Measurements from ENCODE around the gene IRX4.

The IRX4 gene

DNA sequence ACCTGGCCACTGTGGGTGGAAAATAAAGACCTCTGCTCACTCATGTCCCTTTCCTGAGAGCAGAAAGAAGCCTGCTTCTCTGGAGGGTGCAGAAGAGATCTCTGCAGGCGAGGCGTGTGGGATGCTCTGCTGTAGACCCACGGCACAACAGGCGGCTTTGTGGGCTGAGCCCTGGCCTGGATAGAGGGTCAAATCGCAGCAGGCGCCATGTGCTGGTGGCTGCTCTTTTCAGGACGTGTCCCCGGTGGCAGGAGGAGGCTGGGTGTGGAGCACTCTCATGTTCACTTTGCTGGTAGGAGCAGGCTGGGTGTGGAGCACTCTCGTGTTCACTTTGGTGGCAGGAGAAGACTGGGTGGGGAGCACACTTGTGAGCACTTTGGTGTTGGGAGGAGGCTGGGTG is 35.1 kb downstream of the IRX4 start:
- Histone ChIP-seq H3K4me3 (ENCODE audit: low read length, poor library complexity, severe bottlenecking) (no peak overlapping the region), H3K27me3 (ENCODE audit: insufficient read depth, low read length, poor library complexity, severe bottlenecking) (no peaks in the 10 kb centered on the region), H3K79me2 (ENCODE audit: insufficient read depth, low read length) (no peaks in the 10 kb centered on the region), H2AFZ (ENCODE audit: low read length) (no peak overlapping the region), H3K9me3 (ENCODE audit: insufficient read depth, low read depth, low read length) (no peaks in the 10 kb centered on the region), H3K9me2 (replicated peaks; ENCODE audit: low read depth, low read length) (no peaks in the 10 kb centered on the region), H3K4me2 (ENCODE audit: low read depth, low read length, poor library complexity, severe bottlenecking) (no peak overlapping the region), H3K9ac (ENCODE audit: low read depth, low read length, poor library complexity, severe bottlenecking) (no peak overlapping the region), H3F3A (ENCODE audit: low read depth) (no peaks in the 10 kb centered on the region), H4K20me1 (ENCODE audit: insufficient read depth, low read length, poor library complexity, severe bottlenecking) (no peaks in the 10 kb centered on the region), H3K36me3 (ENCODE audit: insufficient read depth, low read length) (no peaks in the 10 kb centered on the region), H3K4me1 (ENCODE audit: insufficient read depth, low read length, poor library complexity, severe bottlenecking) (no peaks in the 10 kb centered on the region)
- TF ChIP-seq, protein P1, sequence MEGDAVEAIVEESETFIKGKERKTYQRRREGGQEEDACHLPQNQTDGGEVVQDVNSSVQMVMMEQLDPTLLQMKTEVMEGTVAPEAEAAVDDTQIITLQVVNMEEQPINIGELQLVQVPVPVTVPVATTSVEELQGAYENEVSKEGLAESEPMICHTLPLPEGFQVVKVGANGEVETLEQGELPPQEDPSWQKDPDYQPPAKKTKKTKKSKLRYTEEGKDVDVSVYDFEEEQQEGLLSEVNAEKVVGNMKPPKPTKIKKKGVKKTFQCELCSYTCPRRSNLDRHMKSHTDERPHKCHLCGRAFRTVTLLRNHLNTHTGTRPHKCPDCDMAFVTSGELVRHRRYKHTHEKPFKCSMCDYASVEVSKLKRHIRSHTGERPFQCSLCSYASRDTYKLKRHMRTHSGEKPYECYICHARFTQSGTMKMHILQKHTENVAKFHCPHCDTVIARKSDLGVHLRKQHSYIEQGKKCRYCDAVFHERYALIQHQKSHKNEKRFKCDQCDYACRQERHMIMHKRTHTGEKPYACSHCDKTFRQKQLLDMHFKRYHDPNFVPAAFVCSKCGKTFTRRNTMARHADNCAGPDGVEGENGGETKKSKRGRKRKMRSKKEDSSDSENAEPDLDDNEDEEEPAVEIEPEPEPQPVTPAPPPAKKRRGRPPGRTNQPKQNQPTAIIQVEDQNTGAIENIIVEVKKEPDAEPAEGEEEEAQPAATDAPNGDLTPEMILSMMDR (conservative IDR thresholded peaks at IDR 0.05; ENCODE audit: low read length) = no peak
- TF ChIP-seq EZH2phosphoT487 (IDR thresholded peaks at IDR 0.05; ENCODE audit: borderline replicate concordance) = no peak

DNA sequence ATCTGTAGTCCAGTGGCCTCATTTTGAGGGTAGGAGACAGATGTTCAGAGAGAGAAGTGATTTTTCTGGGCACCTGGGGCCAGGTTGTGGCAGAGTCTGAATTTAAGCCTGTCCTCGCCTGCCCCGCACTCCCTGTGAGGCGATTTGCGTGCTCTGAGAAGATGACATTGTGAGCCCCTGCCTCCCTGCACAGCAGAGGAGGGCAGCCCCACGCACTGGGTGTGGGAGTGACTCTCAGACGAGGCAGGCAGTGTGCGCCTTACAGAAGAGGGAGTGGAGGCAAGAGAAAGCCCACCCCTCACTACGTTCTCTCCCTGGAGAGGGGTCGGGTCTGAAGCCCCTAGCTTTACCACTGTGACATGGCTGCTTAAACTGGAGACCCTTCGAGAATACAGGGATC is 35.7 kb downstream of the IRX4 start:
- H4K20me1 ChIP-seq (ENCODE audit: insufficient read depth, low read length, poor library complexity, severe bottlenecking) = no peaks in the 10 kb centered on the region
- no peak overlapping the region for H3K4me3 ChIP-seq (ENCODE audit: low read length, poor library complexity, severe bottlenecking)
- H3K9me3 ChIP-seq (ENCODE audit: insufficient read depth, low read depth, low read length) = no peaks in the 10 kb centered on the region
- H3K4me1 ChIP-seq (ENCODE audit: insufficient read depth, low read length, poor library complexity, severe bottlenecking) = no peaks in the 10 kb centered on the region
- H3K79me2 ChIP-seq (ENCODE audit: insufficient read depth, low read length) = no peaks in the 10 kb centered on the region
- TF ChIP-seq EZH2phosphoT487 (IDR thresholded peaks at IDR 0.05; ENCODE audit: borderline replicate concordance) = no peak
- TF ChIP-seq, protein P1 (conservative IDR thresholded peaks at IDR 0.05; ENCODE audit: low read length) = no peak
- H3K27me3 ChIP-seq (ENCODE audit: insufficient read depth, low read length, poor library complexity, severe bottlenecking) = no peaks in the 10 kb centered on the region
- H3K9me2 ChIP-seq (replicated peaks; ENCODE audit: low read depth, low read length) = no peaks in the 10 kb centered on the region
- no peak overlapping the region for H3K4me2 ChIP-seq (ENCODE audit: low read depth, low read length, poor library complexity, severe bottlenecking)
- no peak overlapping the region for H2AFZ ChIP-seq (ENCODE audit: low read length)
- H3K36me3 ChIP-seq (ENCODE audit: insufficient read depth, low read length) = no peaks in the 10 kb centered on the region
- no peak overlapping the region for H3K9ac ChIP-seq (ENCODE audit: low read depth, low read length, poor library complexity, severe bottlenecking)
- no peaks in the 10 kb centered on the region for H3F3A ChIP-seq (ENCODE audit: low read depth)

DNA sequence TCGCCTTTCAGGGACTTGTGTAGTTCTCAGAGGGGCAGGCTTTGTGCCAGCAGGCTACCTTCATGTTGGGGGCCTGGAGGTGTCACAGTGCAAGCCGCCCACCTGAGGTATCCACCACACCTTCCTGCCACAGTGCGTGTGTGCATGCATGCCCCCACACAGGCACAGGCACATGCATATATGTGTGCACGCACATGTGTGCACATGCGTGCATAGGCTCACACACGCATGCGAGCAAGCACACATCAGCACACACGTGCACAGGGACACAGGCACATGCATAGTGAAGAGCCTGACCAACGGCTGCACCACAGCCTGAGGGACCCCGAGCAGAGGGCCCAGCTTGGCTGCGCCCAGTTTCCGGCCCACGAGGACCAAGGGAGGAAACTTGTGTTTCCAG is 36.1 kb downstream of the IRX4 start:
- no peak overlapping the region for H2AFZ ChIP-seq (ENCODE audit: low read length)
- H3K36me3 ChIP-seq (ENCODE audit: insufficient read depth, low read length) = no peaks in the 10 kb centered on the region
- H3K4me1 ChIP-seq (ENCODE audit: insufficient read depth, low read length, poor library complexity, severe bottlenecking) = no peaks in the 10 kb centered on the region
- H3F3A ChIP-seq (ENCODE audit: low read depth) = no peaks in the 10 kb centered on the region
- H3K9ac ChIP-seq (ENCODE audit: low read depth, low read length, poor library complexity, severe bottlenecking) = no peak overlapping the region
- TF ChIP-seq, protein P1 (conservative IDR thresholded peaks at IDR 0.05; ENCODE audit: low read length) = no peak
- no peak for TF ChIP-seq EZH2phosphoT487 (IDR thresholded peaks at IDR 0.05; ENCODE audit: borderline replicate concordance)
- no peaks in the 10 kb centered on the region for H3K79me2 ChIP-seq (ENCODE audit: insufficient read depth, low read length)
- no peak overlapping the region for H3K4me3 ChIP-seq (ENCODE audit: low read length, poor library complexity, severe bottlenecking)
- H3K27me3 ChIP-seq (ENCODE audit: insufficient read depth, low read length, poor library complexity, severe bottlenecking) = no peaks in the 10 kb centered on the region
- H3K9me3 ChIP-seq (ENCODE audit: insufficient read depth, low read depth, low read length) = no peaks in the 10 kb centered on the region
- no peaks in the 10 kb centered on the region for H4K20me1 ChIP-seq (ENCODE audit: insufficient read depth, low read length, poor library complexity, severe bottlenecking)
- H3K9me2 ChIP-seq (replicated peaks; ENCODE audit: low read depth, low read length) = no peaks in the 10 kb centered on the region
- H3K4me2 ChIP-seq (ENCODE audit: low read depth, low read length, poor library complexity, severe bottlenecking) = no peak overlapping the region

Measured in Loucy (cell line).